Heart left ventricle (tissue), 16 donors: ENCODE data around the gene PPP2R3A. TPM values are rescaled to one million over a fixed set of nuclear protein-coding genes. Genes with fewer than 3 reads are reported as not detected.
"Not testable (repeated sequence)": the region's sequence is repeated elsewhere in the genome, so short reads cannot be mapped to it uniquely, and the experiment has no call there.

Experiments
- ATAC-seq, 4 donors: fragments of 200-7000 bp; cut with Tn5 transposase; one replicate each; pipeline ENCODE4 v1.9.1; 2020 to 2022; ENCODE audit warnings: moderate library complexity in 4 of 4, mild to moderate bottlenecking in 3 of 4, moderate number of reproducible peaks in 1 of 4
- DNase-seq, 5 donors: peaks; one replicate each; pipeline ENCODE4 v3.0.0-alpha.2; 2020
- H3K27ac ChIP-seq, 12 donors: fragments of 200-600 bp; sonication (generic) in 4 of 12; one replicate each; pipeline versions ENCODE4 v1.5.0 to v1.8.0; 2016 to 2022; ENCODE audit warnings: mild to moderate bottlenecking in 2 of 12
- H3K27me3 ChIP-seq, 9 donors: fragments of 200-600 bp; sonication (generic) in 2 of 9; one replicate each; pipeline versions ENCODE4 v1.5.1 to v1.8.0; 2016 to 2022; ENCODE audit warnings: mild to moderate bottlenecking in 3 of 9
- H3K36me3 ChIP-seq, 9 donors: fragments of 200-600 bp; sonication (generic) in 2 of 9; one replicate each; pipeline versions ENCODE4 v1.5.0 to v1.8.0; 2018 to 2022; ENCODE audit warnings: mild to moderate bottlenecking in 2 of 9
- H3K4me1 ChIP-seq, 12 donors: fragments of 200-600 bp; sonication (generic) in 4 of 12; one replicate each; pipeline versions ENCODE4 v1.5.0 to v1.8.0; 2016 to 2022; ENCODE audit warnings: mild to moderate bottlenecking in 3 of 12
- H3K4me3 ChIP-seq, 12 donors: fragments of 200-600 bp; sonication (generic) in 4 of 12; one replicate each; pipeline versions ENCODE4 v1.5.0 to v1.8.0; 2017 to 2022; ENCODE audit warnings: mild to moderate bottlenecking in 9 of 12, moderate library complexity in 4 of 12
- H3K9me3 ChIP-seq, 12 donors: fragments of 200-600 bp; sonication (generic) in 4 of 12; one replicate each; pipeline versions ENCODE4 v1.5.0 to v1.8.0; 2016 to 2022; ENCODE audit warnings: mild to moderate bottlenecking in 1 of 12
- CTCF ChIP-seq, 12 donors: fragments of 200-600 bp; sonication (generic) in 4 of 12; IDR thresholded peaks; one replicate each; pipeline versions ENCODE4 v1.5.0 to v1.8.0; 2018 to 2022; ENCODE audit warnings: antibody characterized with exemption in 12 of 12, mild to moderate bottlenecking in 5 of 12
- POLR2A ChIP-seq, 2 donors: fragments of 450-650 bp; IDR thresholded peaks; one replicate each; pipeline ENCODE4 v1.6.1; 2017; ENCODE audit warnings: antibody characterized with exemption in 2 of 2, mild to moderate bottlenecking in 2 of 2, moderate library complexity in 2 of 2
- WGBS, 4 donors: extraction: QIAGEN DNeasy Blood & Tissue Kit in 2 of 4; methylation state at CpG; one replicate each; pipeline versions ENCODE4 v1.1.5 to v1.1.7; 2013 to 2018; 5-methylcytosine and 5-hydroxymethylcytosine counted together
- intact Hi-C, 10 donors: fragments of 100-400 bp; cut with DNase I; formaldehyde crosslinking; loops; one replicate each; pipeline versions ENCODE4 v1.11.1 to v1.14.2; 2022
- polyA plus RNA-seq, 2 donors: library from polyadenylated mRNA; stranded (reverse); fragments of 200-250 nt; gene quantifications; one replicate each; pipeline ENCODE4 v1.2.3, GENCODE V29; 2013
- total RNA-seq, 9 donors: library from RNA; depleted of rRNA in 2 of 9; stranded (reverse); fragments of >200 nt in 2 of 9; fragmentation: NEBNext Ultra II Directional in 3 of 9; extraction: Animal tissue kit (Norgen Biotek cat#: 25700) in 3 of 9; gene quantifications; one replicate each; pipeline versions ENCODE4 v1.1.0 to v1.2.4, GENCODE V29; 2016 to 2023
- donor health status: ischemic (EF 13 %, LVEDD 7.1; RV severe dilation, severe dysfunction).
- donor health status: healthy with polysubstance abuse.
- donor health status: DM: no; HTN: yes; CAD: no.
- donor health status: DM: no; HTN: no; CAD: no.
- donor health status: ischemic (EF 25% LVEDD 6.9; RV normal size, moderate dysfunction).
- donor health status: ischemic (EF 25% LVEDD 5.7; RV mildly dilated, moderate dysfunction).
- donor health status: healthy.
- donor health status: DM: yes; HTN: yes; CAD: no.
- donor health status: ischemic (EF 35%, LVEDD 5.7; RV mildly dilated, moderate dysfunction).
- donor health status: nonischemic (EF 11% LVEDD 7.7; RV severe dilation, severe dysfunction).
- donor health status: DM: yes; HTN: yes; CAD: no.
- donor health status: PGD.
- donor health status: ischemic (EF 29% LVEDD 5.4; RV normal size, mild dysfunction).
- donor health status: nonischemic (EF 23%, LVEDD 6.1; RV moderate dilation, normal function).

Gene PPP2R3A
- total and polyA plus RNA-seq, 11 donors: 10.4 to 136 (median 92.4) TPM

DNA sequence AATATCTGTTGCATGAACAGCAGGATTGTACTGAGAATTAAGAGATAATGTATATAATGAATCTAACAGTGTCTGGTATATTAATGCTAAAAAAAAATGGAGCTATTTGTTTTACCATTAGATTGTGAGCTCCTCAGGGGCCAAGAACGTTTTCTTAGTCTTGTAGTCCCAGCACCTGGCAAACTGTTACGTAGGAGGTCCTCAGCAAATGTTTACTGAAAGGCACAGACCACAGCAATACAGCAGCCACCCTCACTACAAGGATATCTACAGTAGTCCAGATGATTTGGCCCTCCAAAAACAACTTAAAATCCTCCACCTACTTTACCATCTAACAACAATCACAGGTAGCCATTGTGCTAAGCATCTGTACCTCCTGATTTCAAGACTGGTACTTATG lies 170.9 kb downstream of the PPP2R3A start:
- Histone ChIP-seq H3K4me3 (no peak overlapping the region), H3K27me3 (no peaks in the 10 kb centered on the region), H3K36me3 (peaks cover 0 to 26% (median 0%) of the 10 kb centered on the region in 9 donors), H3K27ac (no peak overlapping the region), H3K4me1 (peaks cover 0 to 10% (median 0%) of the 10 kb centered on the region in 12 donors), H3K9me3 (peaks cover 0 to 3% (median 0%) of the 10 kb centered on the region in 12 donors)
- no peak for ATAC-seq
- WGBS, 4 donors: 60 to 75% (median 63%) methylated on average over 2 of the region's 2 CpGs
- no peak for TF ChIP-seq CTCF (IDR thresholded peaks at IDR 0.05)
- TF ChIP-seq POLR2A (IDR thresholded peaks at IDR 0.05): no peak
- intact Hi-C loops: no loop called here
- no peak for DNase-seq

DNA sequence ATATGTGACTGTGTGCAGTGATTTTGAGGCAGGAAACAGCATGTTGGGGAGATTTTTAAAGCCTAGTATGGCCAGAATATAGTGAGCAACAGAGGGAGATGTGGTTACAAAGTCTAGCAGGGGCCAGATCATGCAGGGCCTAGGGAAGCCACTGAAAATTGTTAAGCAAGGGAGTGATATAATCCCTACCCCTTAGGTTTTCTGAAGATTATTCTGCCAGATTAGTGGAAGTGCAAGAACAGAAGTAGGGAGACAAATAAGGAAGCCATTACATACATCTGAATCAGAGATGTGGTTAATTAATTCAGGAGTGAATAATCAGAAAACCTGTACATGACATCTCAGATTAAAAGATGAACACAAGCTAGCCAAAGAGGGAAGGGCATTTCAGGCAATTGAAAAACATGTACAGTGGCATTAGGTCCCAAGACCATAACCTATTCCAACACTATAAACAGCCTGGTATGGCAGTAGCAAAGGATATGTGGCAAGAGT lies 175.8 kb downstream of the PPP2R3A start:
- intact Hi-C loops: loop anchor here in 4 of 10 donors (5.0 to 10.0 kb wide), 2 partner anchors 53 to 56 kb away; partner anchors contain the start of gene MSL2 (in 4 of the 4)
- Histone ChIP-seq H3K4me3 (no peak overlapping the region), H3K27ac (no peak overlapping the region), H3K36me3 (peaks cover 0 to 42% (median 9%) of the 10 kb centered on the region in 9 donors), H3K9me3 (no peaks in the 10 kb centered on the region), H3K27me3 (no peaks in the 10 kb centered on the region), H3K4me1 (peaks cover 0 to 18% (median 6%) of the 10 kb centered on the region in 12 donors)
- DNase-seq (no peak), ATAC-seq (no peak)
- TF ChIP-seq POLR2A (IDR thresholded peaks at IDR 0.05) (no peak), CTCF (IDR thresholded peaks at IDR 0.05) (no peak)

GRCh38 chr3:136141891-136142290 lies 176.4 kb downstream of the PPP2R3A start:
- intact Hi-C loops: loop anchor here in 4 of 10 donors (5.0 to 10.0 kb wide), 2 partner anchors 53 to 55 kb away; partner anchors contain the start of gene MSL2 (in 4 of the 4)
- Histone ChIP-seq H3K36me3 (peaks cover 0 to 37% (median 9%) of the 10 kb centered on the region in 9 donors), H3K9me3 (no peaks in the 10 kb centered on the region), H3K4me1 (peaks cover 0 to 18% (median 6%) of the 10 kb centered on the region in 12 donors), H3K4me3 (no peak overlapping the region), H3K27ac (peak overlapping the region in 3 of 12 donors; percentile 4 to 41 (median 25)), H3K27me3 (no peaks in the 10 kb centered on the region)
- peak in 1 of 4 donors; percentile 10 for ATAC-seq
- no peak for DNase-seq
- WGBS, 4 donors: 88 to 94% (median 89%) methylated on average over 4 of the region's 4 CpGs
- TF ChIP-seq CTCF (IDR thresholded peaks at IDR 0.05) (no peak), POLR2A (IDR thresholded peaks at IDR 0.05) (no peak)

DNA sequence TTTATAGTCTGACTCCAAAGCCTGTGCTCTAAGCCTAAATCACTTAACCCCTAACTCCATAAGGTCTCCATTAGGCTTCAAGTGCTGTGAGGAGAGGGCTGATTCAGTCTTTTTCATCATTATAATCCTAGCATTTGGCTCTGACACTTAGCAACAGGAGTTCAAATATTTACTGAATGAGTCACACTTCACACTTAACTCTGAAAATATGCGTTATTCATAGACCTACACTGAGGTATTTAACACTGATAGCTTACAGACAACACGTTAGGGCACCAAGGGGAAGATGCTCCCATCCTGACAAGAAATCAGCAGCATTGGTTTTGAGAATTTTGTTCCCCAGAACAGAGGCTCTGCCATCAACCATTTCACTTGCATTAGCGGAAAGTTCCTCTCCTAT lies 177.1 kb downstream of the PPP2R3A start:
- Histone ChIP-seq H3K36me3 (peaks cover 0 to 39% (median 9%) of the 10 kb centered on the region in 9 donors), H3K27me3 (no peaks in the 10 kb centered on the region), H3K4me3 (no peak overlapping the region), H3K27ac (peak overlapping the region in 4 of 12 donors; percentile 4 to 41 (median 20)), H3K9me3 (no peaks in the 10 kb centered on the region), H3K4me1 (peaks cover 0 to 25% (median 7%) of the 10 kb centered on the region in 12 donors)
- TF ChIP-seq POLR2A (IDR thresholded peaks at IDR 0.05): no peak
- TF ChIP-seq CTCF (IDR thresholded peaks at IDR 0.05): no peak
- WGBS, 4 donors: 50 to 67% (median 53%) methylated on average over 3 of the region's 3 CpGs
- intact Hi-C loops: loop anchor here in 4 of 10 donors (5.0 to 10.0 kb wide), 2 partner anchors 52 to 55 kb away; partner anchors contain the start of gene MSL2 (in 4 of the 4)
- ATAC-seq (peak in 3 of 4 donors; percentile 21 to 74 (median 59)), DNase-seq (no peak)

DNA sequence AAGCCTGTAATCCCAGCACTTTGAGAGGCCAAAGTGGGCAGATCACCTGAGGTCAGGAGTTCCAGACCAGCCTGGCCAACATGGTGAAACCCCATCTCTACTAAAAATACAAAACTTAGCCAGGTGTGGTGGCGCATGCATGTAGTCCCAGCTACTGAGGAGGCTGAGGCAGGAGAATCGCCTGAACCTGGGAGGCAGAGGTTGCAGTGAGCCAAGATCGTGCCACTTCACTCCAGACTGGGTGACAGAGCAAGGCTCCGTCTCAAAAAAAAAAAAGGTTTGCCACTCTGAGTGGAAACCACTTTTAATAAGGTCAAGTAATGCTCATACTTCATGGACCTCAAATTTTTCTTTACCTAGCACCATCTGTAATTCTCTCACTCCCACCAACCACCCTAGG lies 178.9 kb downstream of the PPP2R3A start:
- Histone ChIP-seq H3K4me1 (peaks cover 0 to 37% (median 7%) of the 10 kb centered on the region in 12 donors), H3K36me3 (peaks cover 0 to 52% (median 25%) of the 10 kb centered on the region in 9 donors)
- not testable (repeated sequence) for H3K4me3 ChIP-seq, ATAC-seq, H3K27me3 ChIP-seq, H3K9me3 ChIP-seq, DNase-seq, H3K27ac ChIP-seq
- intact Hi-C loops: loop anchor here in 4 of 10 donors (5.0 to 10.0 kb wide), 2 partner anchors 50 to 53 kb away; partner anchors contain the start of gene MSL2 (in 4 of the 4)
- 90 to 96% (median 92%) methylated on average over 4 of the region's 4 CpGs for WGBS, 4 donors
